Amniotic stem cell (primary cell): ENCODE measurements around the gene HARBI1.

Experiments
- DNase-seq: peaks from one replicate; lab custom pipeline; 2025; lab: John Stamatoyannopoulos, UW

Gene HARBI1

DNA sequence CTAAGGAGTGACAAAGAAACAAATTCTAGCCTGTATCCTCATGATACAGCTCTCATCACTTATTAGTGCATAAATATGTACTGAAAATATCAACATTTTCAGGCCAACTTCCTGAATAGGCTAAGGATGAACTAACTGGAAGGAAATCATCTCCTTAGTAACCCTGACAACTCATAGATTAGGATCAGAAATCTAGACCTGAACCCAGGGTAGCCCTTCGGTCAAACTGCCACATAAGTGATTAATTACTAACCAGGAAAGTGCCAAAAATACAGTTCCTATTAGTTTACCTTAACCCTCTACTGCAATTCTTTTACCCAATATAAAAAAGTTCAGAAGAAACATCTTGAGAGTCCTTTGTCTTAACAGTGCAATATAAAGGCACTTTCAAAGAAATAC is 63.2 kb downstream of the HARBI1 start:
- DNase-seq: no peak
